ENCODE results near the gene C1orf210. TPM values are rescaled to one million over a fixed set of nuclear protein-coding genes. Genes with fewer than 3 reads are reported as not detected.

Gene C1orf210
- total RNA-seq, 1 experiment from 2014 or later: 5.9 TPM

GRCh38 chr1:43319288-43319687 is 33.9 kb upstream of the C1orf210 start:
- no peak overlapping the region for H2BK5ac ChIP-seq (ENCODE audit: insufficient read length, low read length)
- Mint-ChIP-seq H3K27me3 (ENCODE audit: low read depth) (no peaks in the 10 kb centered on the region; the same call in none of the 2 replicates), H3K36me3 (ENCODE audit: insufficient read depth in 1 of 3, low read depth in 3 of 3) (no peaks in the 10 kb centered on the region), H3K4me1 (peaks cover 8 to 12% of the 10 kb centered on the region in 2 experiments), H3K4me3 (no peak overlapping the region), H3K9me3 (no peaks in the 10 kb centered on the region), H3K27ac (no peak overlapping the region; a peak in 1 of 7 replicates)
- no peak overlapping the region for H3K23ac ChIP-seq (ENCODE audit: insufficient read length, low read depth, low read length)
- H3K14ac ChIP-seq (ENCODE audit: insufficient read depth, low read length): no peak overlapping the region; the same call in 1 of the 2 replicates
- no peak overlapping the region for H4K8ac ChIP-seq (replicated peaks; ENCODE audit: insufficient read length, low read depth, low read length)
- no peak overlapping the region for H3K9ac ChIP-seq (ENCODE audit: extremely low read depth, insufficient read length, low read length)
- no peak overlapping the region for H2BK12ac ChIP-seq (ENCODE audit: insufficient read length, low read depth, low read length)
- no peaks in the 10 kb centered on the region for H3K27me3 ChIP-seq (ENCODE audit: insufficient read depth, low read length)
- H4K20me1 ChIP-seq (ENCODE audit: control insufficient read depth, insufficient read depth, insufficient read length): no peaks in the 10 kb centered on the region
- no CpG with 5 or more reads among the region's 5 CpGs for WGBS (ENCODE audit: extremely low coverage, insufficient read length, low lambda C conversion rate)
- H3K79me2 ChIP-seq (ENCODE audit: insufficient read depth, low read length): no peaks in the 10 kb centered on the region
- H3K4me2 ChIP-seq (ENCODE audit: insufficient read depth, insufficient read length, low read length): no peak overlapping the region
- H3K27ac ChIP-seq (ENCODE audit: insufficient read length, low read depth, low read length): no peak overlapping the region
- no peak overlapping the region for H3K56ac ChIP-seq (ENCODE audit: insufficient read length, low read depth, low read length)
- no peak overlapping the region for H4K91ac ChIP-seq (ENCODE audit: insufficient read length, low read depth, low read length)
- H3K79me1 ChIP-seq (ENCODE audit: insufficient read depth, low read depth, low read length, poor library complexity, severe bottlenecking): no peaks in the 10 kb centered on the region
- H3T11ph ChIP-seq (ENCODE audit: low read length): no peak overlapping the region
- no peaks in the 10 kb centered on the region for H3K9me3 ChIP-seq (ENCODE audit: control insufficient read depth, low read depth, low read length)
- no peak for TF ChIP-seq CTCF (conservative IDR thresholded peaks at IDR 0.05)
- no peak overlapping the region for H3K4ac ChIP-seq (ENCODE audit: low read depth, low read length)
- no peak overlapping the region for H2AFZ ChIP-seq (ENCODE audit: low read length)
- no peak overlapping the region for H2BK20ac ChIP-seq (ENCODE audit: low read depth, low read length, poor library complexity, severe bottlenecking)
- H3K18ac ChIP-seq (ENCODE audit: insufficient read length, low read depth, low read length): no peak overlapping the region
- H4K5ac ChIP-seq (ENCODE audit: insufficient read length, low read depth, low read length): no peak overlapping the region
- no peak overlapping the region for H2BK120ac ChIP-seq (ENCODE audit: low read depth, low read length, poor library complexity, severe bottlenecking)
- no peak for DNase-seq
- no peaks in the 10 kb centered on the region for H3K4me1 ChIP-seq (ENCODE audit: insufficient read depth, low read length)
- no peaks in the 10 kb centered on the region for H3K23me2 ChIP-seq (ENCODE audit: insufficient read length, low read depth, low read length, poor library complexity, severe bottlenecking)
- H2BK15ac ChIP-seq (ENCODE audit: low read depth, low read length): no peak overlapping the region
- H2AK5ac ChIP-seq (ENCODE audit: insufficient read length, low read length): no peak overlapping the region

Data from H9 (cell line).